H1 (cell line): ENCODE results near the gene DAGLA. TPM values are rescaled to one million over a fixed set of nuclear protein-coding genes. Genes with fewer than 3 reads are reported as not detected.

Source experiments
- CTCF ChIA-PET: fragments of 300-600 bp; sonication (Branson Sonifier 250); formaldehyde crosslinking; loops from one replicate; lab custom pipeline; 2021; ENCODE audit not compliant: partially characterized antibody; lab: Charles Lee
- POLR2A ChIA-PET: fragments of 300-600 bp; sonication (Branson Sonifier 250); formaldehyde crosslinking; loops from one replicate; lab custom pipeline; 2021; ENCODE audit warnings: inconsistent platforms; ENCODE audit not compliant: partially characterized antibody; lab: Charles Lee
- DNase-seq, 2 experiments: peaks; one replicate each; pipeline versions ENCODE4 v3.0.0 to v3.0.0-alpha.2; 2010 to 2022; ENCODE audit warnings: low spot score in 2 of 2, low read depth in 1 of 2, mixed read lengths in 1 of 2
- FAIRE-seq: peaks from 2 replicates; lab custom pipeline; 2011; peaks lifted over from hg19 to GRCh38; lab: Jason Lieb, UNC
- H2AFZ ChIP-seq: 2 replicates; pipeline ENCODE4 v1.8.1; 2012; ENCODE audit warnings: low read length, inconsistent platforms
- H2AK5ac ChIP-seq: 2 replicates; pipeline ENCODE4 v1.6.1; 2013; ENCODE audit warnings: low read depth, low read length
- H2BK120ac ChIP-seq: replicated peaks from 2 replicates; pipeline ENCODE3; 2013; ENCODE audit warnings: low read depth, low read length, inconsistent platforms
- H2BK12ac ChIP-seq: 2 replicates; pipeline ENCODE4 v1.6.1; 2013; ENCODE audit warnings: low read depth, low read length
- H2BK15ac ChIP-seq: 2 replicates; pipeline ENCODE4 v1.6.1; 2013; ENCODE audit warnings: low read length
- H2BK20ac ChIP-seq: 2 replicates; pipeline ENCODE4 v1.6.1; 2013; ENCODE audit warnings: low read length
- H2BK5ac ChIP-seq: 2 replicates; pipeline ENCODE4 v1.6.1; 2013; ENCODE audit warnings: low read depth, low read length
- H3K14ac ChIP-seq: 2 replicates; pipeline ENCODE4 v1.6.1; 2013; ENCODE audit warnings: inconsistent platforms; ENCODE audit not compliant: insufficient read length
- H3K18ac ChIP-seq: 2 replicates; pipeline ENCODE4 v1.6.1; 2013; ENCODE audit warnings: low read length; ENCODE audit errors: extremely low read depth
- H3K23ac ChIP-seq: 2 replicates; pipeline ENCODE4 v1.6.1; 2013; ENCODE audit warnings: inconsistent platforms; ENCODE audit not compliant: insufficient read length
- H3K23me2 ChIP-seq: 2 replicates; pipeline ENCODE4 v1.6.1; 2013; ENCODE audit warnings: low read depth, low read length
- H3K27ac ChIP-seq: 2 replicates; pipeline ENCODE4 v1.6.1; 2011; ENCODE audit warnings: low read depth, low read length, inconsistent platforms
- H3K27me3 ChIP-seq, 4 experiments: replicated peaks in 1 of 4; 1 replicate in 1 of 4; 2 replicates in 3 of 4; pipeline versions ENCODE4 v1.6.1 to v1.8.1; 2011 to 2013; ENCODE audit warnings: low read length in 3 of 4, mild to moderate bottlenecking in 3 of 4, inconsistent platforms in 2 of 4, mixed read lengths in 2 of 4, moderate library complexity in 1 of 4; ENCODE audit not compliant: control insufficient read depth in 3 of 4, insufficient read depth in 3 of 4; ENCODE audit errors: extremely low read depth in 1 of 4
- H3K36me3 ChIP-seq, 4 experiments: 2 replicates each; pipeline versions ENCODE4 v1.6.1 to v1.8.1; 2011 to 2013; ENCODE audit warnings: mild to moderate bottlenecking in 4 of 4, low read length in 3 of 4, moderate library complexity in 2 of 4, control low read depth in 1 of 4, inconsistent platforms in 1 of 4; ENCODE audit not compliant: insufficient read depth in 4 of 4, control insufficient read depth in 2 of 4
- H3K4ac ChIP-seq: replicated peaks from 2 replicates; pipeline ENCODE3; 2013; ENCODE audit warnings: low read length, low read depth, mixed read lengths, inconsistent platforms; ENCODE audit not compliant: insufficient read length
- H3K4me1 ChIP-seq, 4 experiments: replicated peaks in 1 of 4; 1 replicate in 1 of 4; 2 replicates in 3 of 4; pipeline versions ENCODE4 v1.6.1 to v1.8.1; 2011 to 2013; ENCODE audit warnings: low read length in 3 of 4, inconsistent platforms in 2 of 4, mixed read lengths in 1 of 4; ENCODE audit not compliant: insufficient read depth in 4 of 4, control insufficient read depth in 3 of 4
- H3K4me2 ChIP-seq, 2 experiments: 2 replicates each; pipeline versions ENCODE4 v1.6.1 to v1.8.1; 2011 to 2013; ENCODE audit warnings: low read depth in 2 of 2, low read length in 2 of 2, control low read depth in 1 of 2, inconsistent platforms in 1 of 2, mild to moderate bottlenecking in 1 of 2; ENCODE audit not compliant: insufficient read depth in 1 of 2
- H3K4me3 ChIP-seq, 4 experiments: fragments of 200-600, 300-600 bp in 1 of 4; sonication (generic), shearing (Covaris generic), sonication (Bioruptor Twin) in 1 of 4; 2 replicates each; pipeline versions ENCODE4 v1.5.1 to v1.8.1; 2011 to 2016; ENCODE audit warnings: low read length in 4 of 4, low read depth in 3 of 4, control low read depth in 2 of 4, inconsistent platforms in 2 of 4, mild to moderate bottlenecking in 2 of 4, mixed read lengths in 1 of 4, moderate library complexity in 1 of 4; ENCODE audit not compliant: insufficient read depth in 2 of 4; ENCODE audit errors: extremely low read depth in 1 of 4
- H3K56ac ChIP-seq: replicated peaks from 2 replicates; pipeline ENCODE3; 2013; ENCODE audit warnings: low read depth, mild to moderate bottlenecking, mixed read lengths, low read length, inconsistent platforms; ENCODE audit not compliant: insufficient read length
- H3K79me1 ChIP-seq: 2 replicates; pipeline ENCODE4 v1.6.1; 2013; ENCODE audit warnings: low read depth, low read length, control low read depth
- H3K79me2 ChIP-seq, 2 experiments: 2 replicates each; pipeline versions ENCODE4 v1.6.1 to v1.8.1; 2012 to 2013; ENCODE audit warnings: low read length in 2 of 2, mild to moderate bottlenecking in 2 of 2, inconsistent platforms in 1 of 2; ENCODE audit not compliant: insufficient read depth in 2 of 2, control insufficient read depth in 1 of 2
- H3K9ac ChIP-seq, 4 experiments: replicated peaks in 1 of 4; 1 replicate in 1 of 4; 2 replicates in 3 of 4; pipeline versions ENCODE4 v1.6.1 to v1.8.1; 2011 to 2013; ENCODE audit warnings: low read depth in 3 of 4, low read length in 3 of 4, control low read depth in 2 of 4, mild to moderate bottlenecking in 2 of 4, moderate library complexity in 2 of 4, inconsistent platforms in 1 of 4; ENCODE audit errors: extremely low read depth in 1 of 4
- H3K9me3 ChIP-seq, 2 experiments: 2 replicates each; pipeline versions ENCODE4 v1.6.1 to v1.8.1; 2012 to 2013; ENCODE audit warnings: mild to moderate bottlenecking in 2 of 2, moderate library complexity in 2 of 2, control low read depth in 1 of 2, inconsistent platforms in 1 of 2, low read depth in 1 of 2, low read length in 1 of 2, mixed read lengths in 1 of 2; ENCODE audit not compliant: insufficient read depth in 2 of 2
- H4K20me1 ChIP-seq, 2 experiments: replicated peaks in 1 of 2; 2 replicates each; pipeline versions ENCODE3 to v1.8.1; 2011 to 2013; ENCODE audit warnings: inconsistent platforms in 2 of 2, low read length in 2 of 2, mild to moderate bottlenecking in 1 of 2; ENCODE audit not compliant: insufficient read depth in 2 of 2, control insufficient read depth in 1 of 2
- H4K5ac ChIP-seq: 2 replicates; pipeline ENCODE4 v1.6.1; 2013; ENCODE audit warnings: low read length, low read depth, mixed read lengths, inconsistent platforms; ENCODE audit not compliant: insufficient read length
- H4K8ac ChIP-seq: 2 replicates; pipeline ENCODE4 v1.8.0; 2013; ENCODE audit warnings: mild to moderate bottlenecking, moderate library complexity, low read length, inconsistent platforms; ENCODE audit not compliant: insufficient read depth; ENCODE audit errors: extremely low read depth
- H4K91ac ChIP-seq: replicated peaks from 2 replicates; pipeline ENCODE3; 2013; ENCODE audit warnings: low read length, mixed read lengths, inconsistent platforms; ENCODE audit not compliant: insufficient read length
- CEBPB ChIP-seq: IDR thresholded peaks from 2 replicates; pipeline ENCODE4 v1.6.1; 2012; ENCODE audit warnings: low read depth, low read length
- NANOG ChIP-seq: IDR thresholded peaks from 2 replicates; pipeline ENCODE4 v1.6.1; 2011; ENCODE audit warnings: low read length, low read depth, mild to moderate bottlenecking, inconsistent platforms; ENCODE audit not compliant: insufficient read depth, poor library complexity, severe bottlenecking
- PHF8 ChIP-seq: fragments of 200-600 bp; sonication (generic); conservative IDR thresholded peaks from 2 replicates; pipeline ENCODE4 v1.7.1; 2012; ENCODE audit warnings: low read depth, mild to moderate bottlenecking, inconsistent platforms, low read length, moderate library complexity
- SP4 ChIP-seq: IDR thresholded peaks from 2 replicates; pipeline ENCODE4 v1.6.1; 2012; ENCODE audit warnings: low read length, inconsistent platforms
- SRF ChIP-seq: IDR thresholded peaks from 2 replicates; pipeline ENCODE4 v1.6.1; 2011; ENCODE audit warnings: mild to moderate bottlenecking, low read depth, low read length, moderate library complexity
- TEAD4 ChIP-seq: IDR thresholded peaks from 2 replicates; pipeline ENCODE4 v1.6.1; 2012; ENCODE audit warnings: low read depth, low read length, inconsistent platforms, mixed read lengths
- WGBS, 2 experiments: shearing (Covaris generic) in 1 of 2; methylation state at CpG; one replicate each; pipeline versions ENCODE4 v1.1.6 to v1.1.7; 2013 to 2015; ENCODE audit warnings: low lambda C conversion rate in 2 of 2, mixed read lengths in 2 of 2, inconsistent platforms in 1 of 2, low coverage in 1 of 2, missing lambda C conversion rate in 1 of 2; ENCODE audit not compliant: insufficient replicate concordance in 2 of 2, insufficient coverage in 1 of 2, insufficient read length in 1 of 2; ENCODE audit errors: extremely low coverage in 1 of 2, missing lambda C conversion rate in 1 of 2; 5-methylcytosine and 5-hydroxymethylcytosine counted together
- polyA plus RNA-seq, 7 experiments: library from polyadenylated mRNA; depleted of rRNA in 3 of 7; stranded (reverse) in 5 of 7; unstranded in 2 of 7; fragments of >200 nt in 5 of 7; fragments of 200-250 nt in 2 of 7; gene quantifications; 1 replicate in 5 of 7; 2 replicates in 1 of 7; 4 replicates in 1 of 7; pipeline versions ENCODE4 v1.2.1 to v1.2.3, GENCODE V29; 2011 to 2013; ENCODE audit warnings: missing spikeins in 2 of 7, mixed read lengths in 2 of 7
- total RNA-seq: library from RNA; stranded (reverse); fragmentation: NEBNext Ultra II Directional; extraction: Animal tissue kit (Norgen Biotek cat#: 25700); gene quantifications from 2 replicates; pipeline ENCODE4 v1.2.1, GENCODE V29; 2021
- TF ChIP-seq, protein P1 (sequence below): IDR thresholded peaks from 2 replicates; pipeline ENCODE4 v1.6.1; 2011; ENCODE audit warnings: low read depth, mild to moderate bottlenecking, low read length; ENCODE audit not compliant: insufficient read depth

Gene DAGLA
- total and polyA plus RNA-seq, 2 of the 8 experiments (the other 6 are each of a cell fraction or from before 2014, with no cell fraction given): 3.6 to 6.6 TPM

GRCh38 chr11:61782841-61783240 lies 102.7 kb downstream of the DAGLA start:
- 93% methylated on average over 11 of the region's 11 CpGs; no CpG with 5 or more reads in 1 of the 2 experiments for WGBS, 2 experiments
- Histone ChIP-seq H4K20me1 (peaks cover 4 to 14% of the 10 kb centered on the region in 2 experiments), H3K36me3 (peaks cover 11 to 22% (median 15%) of the 10 kb centered on the region in 4 experiments; a peak in 6 of 8 replicates), H3K23ac (no peak overlapping the region), H2BK5ac (no peak overlapping the region), H2BK15ac (no peak overlapping the region), H2BK20ac (no peak overlapping the region), H3K4me3 (no peak overlapping the region), H3K27me3 (no peaks in the 10 kb centered on the region), H3K79me1 (no peaks in the 10 kb centered on the region), H3K14ac (no peak overlapping the region), H4K8ac (no peak overlapping the region), H2BK12ac (no peak overlapping the region), H3K9ac (no peak overlapping the region), H4K91ac (no peak overlapping the region), H4K5ac (no peak overlapping the region), H2BK120ac (no peak overlapping the region), H3K4ac (no peak overlapping the region), H3K56ac (no peak overlapping the region), H2AFZ (no peak overlapping the region), H3K9me3 (no peaks in the 10 kb centered on the region), H3K79me2 (no peaks in the 10 kb centered on the region), H3K4me2 (no peak overlapping the region), H2AK5ac (no peak overlapping the region), H3K23me2 (no peaks in the 10 kb centered on the region), H3K4me1 (no peaks in the 10 kb centered on the region; a peak in 1 of 7 replicates), H3K18ac (no peak overlapping the region), H3K27ac (no peak overlapping the region)
- no peak for FAIRE-seq
- ChIA-PET CTCF (interaction anchor here (0.8 to 1.6 kb wide), 8 partner anchors 10 to 49 kb away, joined by 3 to 6 read pairs (median 4); no protein-coding TSS in a partner anchor), POLR2A (interaction anchor here (0.6 to 5.2 kb wide), 2 partner anchors 8 to 35 kb away, joined by 3 to 56 read pairs; partner anchors contain the start of genes FEN1 and TMEM258)
- no peak for TF ChIP-seq NANOG
- TF ChIP-seq, protein P1, sequence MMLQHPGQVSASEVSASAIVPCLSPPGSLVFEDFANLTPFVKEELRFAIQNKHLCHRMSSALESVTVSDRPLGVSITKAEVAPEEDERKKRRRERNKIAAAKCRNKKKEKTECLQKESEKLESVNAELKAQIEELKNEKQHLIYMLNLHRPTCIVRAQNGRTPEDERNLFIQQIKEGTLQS: no peak
- TF ChIP-seq SRF: no peak
- no peak for TF ChIP-seq SP4
- TF ChIP-seq CEBPB: no peak
- TF ChIP-seq PHF8: no peak
- no peak for TF ChIP-seq TEAD4
- DNase-seq: no peak
